Melanocyte of skin (primary cell): ENCODE measurements around the gene MAP3K5. TPM values are rescaled to one million over a fixed set of nuclear protein-coding genes. Genes with fewer than 3 reads are reported as not detected.

ENCODE experiments used
- small RNA-seq, 2 donors: library from RNA; depleted of rRNA; stranded (forward); fragments of <200 nt; gene quantifications; one replicate each; pipeline ENCODE3, GENCODE V24; 2012
- total RNA-seq, 2 donors: library from RNA; depleted of rRNA; stranded (reverse); fragments of >200 nt; gene quantifications; 2 replicates each; pipeline ENCODE4 v1.2.3, GENCODE V29; 2012

MAP3K5 gene
- total RNA-seq: 1 to 10 TPM in 1 of 2 donors, under 1 TPM in 1; 0.69 to 1.3 TPM

GRCh38 chr6:136792410-136793262, at the start of gene MAP3K5:
Gene MAP3K5 (minus strand): TSS chr6:136792477. CDS start chr6:136792157, 320 bp downstream.

GRCh38 chr6:136822376-136823127, 30.3 kb upstream of the MAP3K5 start, which contains the start of gene PEX7:
Gene PEX7 (plus strand): TSS chr6:136822592. CDS start chr6:136822666, 74 bp downstream.

GRCh38 chr6:136550330-136551071, 241.8 kb downstream of the MAP3K5 start, which contains the start of gene MAP7:
Gene MAP7 (minus strand): TSS chr6:136550422. CDS start chr6:136550408, 14 bp downstream.

Small RNA genes lying within 50 kb of the gene (small RNA-seq; reads per million reads assigned to genes)
- 0.04 to 0.47 reads per million in 2 donors for gene RNA5SP219

Other genes with a start within 250 kb of the MAP3K5 start
- 1 to 10 TPM in 1 of 2 donors, under 1 TPM in 1; 1.00 to 1.0 TPM for gene MAP7, start 242.1 kb downstream of the MAP3K5 start, total RNA-seq
- 1 to 10 TPM; 6.2 to 6.3 TPM for gene PEX7, start 30.1 kb upstream of the MAP3K5 start, total RNA-seq
- under 1 TPM in 1 of 2 donors, not detected in 1; under 0.01 TPM for gene SLC35D3, start 129.8 kb upstream of the MAP3K5 start, total RNA-seq